Adrenal gland (tissue), 5 donors: ENCODE measurements around the gene ERICH2.

Experiments
- POLR2A ChIP-seq, 2 donors: fragments of 450-650 bp; IDR thresholded peaks; one replicate each; pipeline ENCODE4 v1.6.1; 2017; ENCODE audit warnings: antibody characterized with exemption in 2 of 2, mild to moderate bottlenecking in 2 of 2, moderate library complexity in 1 of 2
- TF ChIP-seq, protein P1 (sequence below), 6 experiments: fragments of 450-650 bp in 4 of 6; fragments of 200-600 bp in 2 of 6; sonication (generic) in 1 of 6; IDR thresholded peaks; 1 replicate in 5 of 6; 2 replicates in 1 of 6; pipeline versions ENCODE4 v1.5.1 to v1.8.0; 2016 to 2021; ENCODE audit warnings: antibody characterized with exemption in 6 of 6, mild to moderate bottlenecking in 2 of 6, moderate library complexity in 1 of 6
- donor health status: DM: no; HTN: no; CAD: no.

DNA sequence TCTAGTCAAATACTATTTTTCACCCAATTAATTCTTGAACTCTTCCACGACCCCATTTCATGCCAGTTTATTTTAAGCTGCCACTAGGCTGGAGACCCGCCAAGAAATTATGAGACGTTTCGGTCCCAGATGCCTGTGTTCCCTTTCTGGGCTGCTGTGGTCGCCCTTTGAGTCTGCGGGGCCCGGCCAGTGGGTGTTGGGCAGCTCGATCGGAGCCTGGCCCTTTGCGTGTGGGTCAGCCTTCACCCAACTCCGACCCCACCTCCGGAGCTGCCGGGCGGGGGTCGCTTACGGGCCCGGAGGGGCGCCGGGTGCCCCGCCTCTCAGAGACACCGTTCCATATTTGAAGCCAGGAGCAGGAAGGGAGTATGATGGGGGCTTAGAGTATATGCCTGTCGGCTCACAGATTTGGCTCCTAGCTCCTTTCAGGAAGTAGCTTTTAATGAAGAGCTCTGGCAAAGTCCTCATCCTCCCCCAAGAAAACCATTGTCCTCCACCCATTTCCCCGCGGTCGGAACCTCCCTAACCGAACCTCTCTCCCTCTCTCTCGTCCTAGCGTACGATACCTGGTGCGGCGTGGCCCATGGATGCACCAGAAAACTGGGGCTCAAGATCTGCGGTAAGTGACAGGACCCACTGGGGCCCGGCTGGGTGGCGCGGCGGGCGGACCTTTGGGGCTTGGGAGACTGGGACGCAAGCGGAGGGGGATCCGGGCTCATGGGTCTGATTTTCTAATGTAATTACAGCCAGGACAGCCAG is 51.5 kb downstream of the ERICH2 start:
- TF ChIP-seq, protein P1, sequence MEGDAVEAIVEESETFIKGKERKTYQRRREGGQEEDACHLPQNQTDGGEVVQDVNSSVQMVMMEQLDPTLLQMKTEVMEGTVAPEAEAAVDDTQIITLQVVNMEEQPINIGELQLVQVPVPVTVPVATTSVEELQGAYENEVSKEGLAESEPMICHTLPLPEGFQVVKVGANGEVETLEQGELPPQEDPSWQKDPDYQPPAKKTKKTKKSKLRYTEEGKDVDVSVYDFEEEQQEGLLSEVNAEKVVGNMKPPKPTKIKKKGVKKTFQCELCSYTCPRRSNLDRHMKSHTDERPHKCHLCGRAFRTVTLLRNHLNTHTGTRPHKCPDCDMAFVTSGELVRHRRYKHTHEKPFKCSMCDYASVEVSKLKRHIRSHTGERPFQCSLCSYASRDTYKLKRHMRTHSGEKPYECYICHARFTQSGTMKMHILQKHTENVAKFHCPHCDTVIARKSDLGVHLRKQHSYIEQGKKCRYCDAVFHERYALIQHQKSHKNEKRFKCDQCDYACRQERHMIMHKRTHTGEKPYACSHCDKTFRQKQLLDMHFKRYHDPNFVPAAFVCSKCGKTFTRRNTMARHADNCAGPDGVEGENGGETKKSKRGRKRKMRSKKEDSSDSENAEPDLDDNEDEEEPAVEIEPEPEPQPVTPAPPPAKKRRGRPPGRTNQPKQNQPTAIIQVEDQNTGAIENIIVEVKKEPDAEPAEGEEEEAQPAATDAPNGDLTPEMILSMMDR (IDR thresholded peaks at IDR 0.05), result no peak
- TF ChIP-seq POLR2A (IDR thresholded peaks at IDR 0.05), result no peak
